ENCODE data around the gene APC2.

- TF ChIP-seq CTCF (IDR thresholded peaks at IDR 0.05) (no peak), POLR2A (IDR thresholded peaks at IDR 0.05) (no peak)
These were observed 15.9 kb upstream of the APC2 start for GRCh38 chr19:1434040-1434366.

Data from prostate gland (tissue), 2 donors.